Endothelial cell (in vitro differentiated cells): Measurements from ENCODE around the gene AMPD2. TPM values are rescaled to one million over a fixed set of nuclear protein-coding genes. Genes with fewer than 3 reads are reported as not detected.

Experiments used
- DNase-seq: peaks from one replicate; pipeline ENCODE4 v3.0.0; 2021; ENCODE audit warnings: low spot score
- H3K27ac Mint-ChIP-seq: one replicate; pipeline ENCODE4 v1.8.0; 2021; ENCODE audit warnings: mixed read lengths, inconsistent platforms; ENCODE audit not compliant: unreplicated experiment
- H3K27me3 Mint-ChIP-seq: one replicate; pipeline ENCODE4 v1.8.0; 2021; ENCODE audit warnings: mild to moderate bottlenecking, moderate library complexity, mixed read lengths, inconsistent platforms; ENCODE audit not compliant: unreplicated experiment
- H3K36me3 Mint-ChIP-seq: one replicate; pipeline ENCODE4 v1.8.0; 2021; ENCODE audit warnings: mild to moderate bottlenecking, low read depth, mixed read lengths, inconsistent platforms; ENCODE audit not compliant: unreplicated experiment
- H3K4me1 Mint-ChIP-seq: one replicate; pipeline ENCODE4 v1.8.0; 2021; ENCODE audit warnings: mild to moderate bottlenecking, mixed read lengths, inconsistent platforms; ENCODE audit not compliant: unreplicated experiment
- H3K4me3 Mint-ChIP-seq: one replicate; pipeline ENCODE4 v1.8.0; 2021; ENCODE audit warnings: mild to moderate bottlenecking, mixed read lengths, inconsistent platforms; ENCODE audit not compliant: unreplicated experiment
- H3K9me3 Mint-ChIP-seq: one replicate; pipeline ENCODE4 v1.8.0; 2021; ENCODE audit warnings: mixed read lengths, inconsistent platforms; ENCODE audit not compliant: unreplicated experiment
- total RNA-seq: library from RNA; stranded (reverse); fragmentation: NEBNext Ultra II Directional; extraction: Animal tissue kit (Norgen Biotek cat#: 25700); gene quantifications from one replicate; pipeline ENCODE4 v1.2.1, GENCODE V29; 2021; ENCODE audit not compliant: unreplicated experiment
- TF ChIP-seq, protein P1 (sequence below): fragments of 200-600 bp; sonication (generic); IDR thresholded peaks from one replicate; pipeline ENCODE4 v1.5.0; 2021; ENCODE audit warnings: antibody characterized with exemption; ENCODE audit not compliant: unreplicated experiment

The AMPD2 gene
- total RNA-seq, 1 donor from 2014 or later: 92.7 TPM

DNA sequence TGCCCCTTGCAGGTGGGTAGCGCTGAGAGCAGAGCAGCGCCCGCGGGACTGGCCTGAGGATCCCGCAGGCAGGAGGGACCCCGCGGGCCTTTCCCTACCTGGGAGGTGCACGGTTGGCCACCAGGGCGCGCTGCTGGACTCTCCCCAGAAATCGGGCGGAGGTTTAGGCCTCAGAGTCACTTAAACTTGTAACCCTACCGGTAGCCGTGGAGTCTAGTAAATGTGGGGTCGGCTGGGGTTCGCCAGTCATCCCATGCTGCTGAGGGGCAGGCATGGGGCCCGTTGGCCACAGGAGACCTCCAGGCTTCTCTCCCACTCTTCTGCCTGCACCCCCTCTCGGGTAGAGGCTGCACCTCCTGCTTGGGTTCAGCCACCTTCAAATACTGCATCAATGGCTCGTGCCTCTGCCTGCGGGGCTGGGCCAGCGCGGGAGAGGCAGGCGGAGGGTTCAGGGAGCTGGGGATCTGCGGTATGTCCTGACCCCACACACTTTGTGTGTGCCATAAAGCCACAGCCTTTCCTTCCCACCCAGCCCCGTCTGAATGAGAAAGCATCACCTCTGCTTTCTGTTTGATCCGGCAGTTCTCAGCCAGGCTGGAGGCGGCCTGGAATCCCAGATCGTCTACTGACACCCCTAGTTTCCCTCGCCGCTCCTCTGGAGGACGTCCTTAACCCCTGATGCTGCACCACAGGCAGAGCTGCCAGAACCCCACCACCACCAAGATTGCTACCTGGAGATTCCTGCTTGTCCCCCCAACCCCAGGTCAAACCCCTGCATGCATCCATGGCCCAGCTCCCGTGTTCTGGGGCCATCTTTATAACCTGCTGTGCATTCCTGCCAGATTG, 24.0 kb downstream of the AMPD2 start:
- Mint-ChIP-seq H3K4me1 (peaks cover 3% of the 10 kb centered on the region), H3K9me3 (no peaks in the 10 kb centered on the region), H3K4me3 (no peak overlapping the region), H3K27ac (no peak overlapping the region), H3K36me3 (no peaks in the 10 kb centered on the region), H3K27me3 (peaks cover 5% of the 10 kb centered on the region)
- peak; percentile 96 for DNase-seq
- TF ChIP-seq, protein P1, sequence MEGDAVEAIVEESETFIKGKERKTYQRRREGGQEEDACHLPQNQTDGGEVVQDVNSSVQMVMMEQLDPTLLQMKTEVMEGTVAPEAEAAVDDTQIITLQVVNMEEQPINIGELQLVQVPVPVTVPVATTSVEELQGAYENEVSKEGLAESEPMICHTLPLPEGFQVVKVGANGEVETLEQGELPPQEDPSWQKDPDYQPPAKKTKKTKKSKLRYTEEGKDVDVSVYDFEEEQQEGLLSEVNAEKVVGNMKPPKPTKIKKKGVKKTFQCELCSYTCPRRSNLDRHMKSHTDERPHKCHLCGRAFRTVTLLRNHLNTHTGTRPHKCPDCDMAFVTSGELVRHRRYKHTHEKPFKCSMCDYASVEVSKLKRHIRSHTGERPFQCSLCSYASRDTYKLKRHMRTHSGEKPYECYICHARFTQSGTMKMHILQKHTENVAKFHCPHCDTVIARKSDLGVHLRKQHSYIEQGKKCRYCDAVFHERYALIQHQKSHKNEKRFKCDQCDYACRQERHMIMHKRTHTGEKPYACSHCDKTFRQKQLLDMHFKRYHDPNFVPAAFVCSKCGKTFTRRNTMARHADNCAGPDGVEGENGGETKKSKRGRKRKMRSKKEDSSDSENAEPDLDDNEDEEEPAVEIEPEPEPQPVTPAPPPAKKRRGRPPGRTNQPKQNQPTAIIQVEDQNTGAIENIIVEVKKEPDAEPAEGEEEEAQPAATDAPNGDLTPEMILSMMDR: peak; percentile 84

- Mint-ChIP-seq H3K9me3 (no peaks in the 10 kb centered on the region), H3K4me1 (peaks cover 7% of the 10 kb centered on the region), H3K4me3 (no peak overlapping the region), H3K36me3 (no peaks in the 10 kb centered on the region), H3K27ac (no peak overlapping the region), H3K27me3 (peaks cover 5% of the 10 kb centered on the region)
- TF ChIP-seq, protein P1: no peak
- DNase-seq: no peak
Measured at GRCh38 chr1:109644670-109645069, 25.0 kb downstream of the AMPD2 start.

DNA sequence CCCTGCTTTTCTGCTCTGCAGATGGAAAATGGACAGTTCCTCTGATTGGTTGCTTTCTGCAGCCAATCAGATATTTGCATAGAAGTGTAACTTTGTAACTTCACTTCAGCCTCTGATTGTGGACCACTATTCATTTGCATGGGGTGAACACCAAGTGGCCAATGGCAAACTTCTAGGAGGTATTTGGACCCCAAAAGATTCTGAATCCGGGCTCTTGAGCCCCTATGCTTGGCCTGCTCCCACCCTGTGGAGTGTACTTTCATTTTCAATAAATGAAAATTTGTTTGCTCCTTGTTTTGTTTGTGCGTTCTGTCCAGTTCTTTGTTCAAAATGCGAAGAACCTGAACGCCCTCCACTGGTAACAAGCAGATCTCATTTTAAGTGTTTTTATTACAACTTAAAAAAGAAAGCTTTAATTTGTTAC, 29.9 kb downstream of the AMPD2 start:
- H3K36me3 Mint-ChIP-seq: no peaks in the 10 kb centered on the region
- TF ChIP-seq, protein P1: no peak
- DNase-seq: no peak
- no peak overlapping the region for H3K27ac Mint-ChIP-seq
- peaks cover 4% of the 10 kb centered on the region for H3K4me1 Mint-ChIP-seq
- no peaks in the 10 kb centered on the region for H3K9me3 Mint-ChIP-seq
- no peak overlapping the region for H3K4me3 Mint-ChIP-seq
- H3K27me3 Mint-ChIP-seq: no peaks in the 10 kb centered on the region

- Mint-ChIP-seq H3K27ac (no peak overlapping the region), H3K36me3 (no peaks in the 10 kb centered on the region), H3K9me3 (no peaks in the 10 kb centered on the region), H3K4me3 (no peak overlapping the region), H3K4me1 (peaks cover 8% of the 10 kb centered on the region), H3K27me3 (no peaks in the 10 kb centered on the region)
- TF ChIP-seq, protein P1: no peak
- DNase-seq: no peak
Measured at GRCh38 chr1:109650609-109651008, 31.0 kb downstream of the AMPD2 start.

GRCh38 chr1:109652402-109652801, 32.8 kb downstream of the AMPD2 start:
- Mint-ChIP-seq H3K27me3 (no peaks in the 10 kb centered on the region), H3K4me1 (peaks cover 9% of the 10 kb centered on the region), H3K27ac (no peak overlapping the region), H3K4me3 (no peak overlapping the region), H3K36me3 (no peaks in the 10 kb centered on the region), H3K9me3 (no peaks in the 10 kb centered on the region)
- no peak for DNase-seq
- TF ChIP-seq, protein P1: no peak
